Smooth muscle cell of the brain vasculature (primary cell): Measurements from ENCODE around the gene BTBD6.

ENCODE experiments used
- DNase-seq: peaks from one replicate; pipeline ENCODE4 v3.0.0-alpha.2; 2012; ENCODE audit warnings: low read depth, low spot score

The BTBD6 gene

GRCh38 chr14:105229099-105229655 is 19.2 kb upstream of the BTBD6 start:
- no peak for DNase-seq

DNA sequence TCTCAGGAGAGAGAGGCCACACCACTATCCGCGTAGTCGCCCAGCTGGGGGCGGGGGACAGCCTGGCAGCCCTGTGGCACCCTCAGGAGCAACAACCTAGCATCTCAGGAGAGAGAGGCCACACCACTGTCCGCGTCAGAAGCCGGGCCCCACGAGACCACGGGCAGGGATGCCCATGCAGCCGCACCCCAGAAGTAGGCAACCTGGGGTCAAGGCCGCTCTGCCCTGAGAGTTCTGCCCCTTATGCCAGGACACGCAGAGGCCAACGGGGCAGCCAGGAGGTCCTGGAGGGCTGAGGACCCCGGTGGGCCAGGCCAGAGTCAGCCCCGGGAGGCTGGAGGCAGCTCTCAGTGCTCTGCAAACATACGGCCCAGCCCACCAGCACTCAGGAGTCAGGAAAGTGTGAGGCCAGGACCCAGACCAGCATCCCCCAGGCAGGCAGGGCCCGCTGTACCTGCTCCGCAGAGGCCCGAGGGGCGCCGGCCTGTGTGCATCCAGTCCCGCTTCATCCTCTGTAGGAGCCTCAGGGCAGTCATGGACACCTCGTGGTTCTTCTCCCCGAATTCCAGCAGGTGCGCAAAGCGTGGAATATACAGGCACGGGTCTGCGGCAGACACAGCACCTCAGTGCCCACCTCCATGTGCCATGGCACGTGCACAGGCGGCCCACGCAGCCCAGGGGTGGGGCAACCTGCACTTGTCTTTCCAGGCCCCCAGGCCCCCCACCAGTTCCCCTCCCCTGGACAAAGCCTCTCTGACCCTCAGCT is 7.3 kb upstream of the BTBD6 start:
- DNase-seq: no peak

- DNase-seq: no peak
These were observed 6.7 kb upstream of the BTBD6 start for GRCh38 chr14:105241641-105242040.

GRCh38 chr14:105244334-105244733 is 4.0 kb upstream of the BTBD6 start:
- DNase-seq: no peak

GRCh38 chr14:105247026-105247425 is 1.3 kb upstream of the BTBD6 start:
- no peak for DNase-seq

DNA sequence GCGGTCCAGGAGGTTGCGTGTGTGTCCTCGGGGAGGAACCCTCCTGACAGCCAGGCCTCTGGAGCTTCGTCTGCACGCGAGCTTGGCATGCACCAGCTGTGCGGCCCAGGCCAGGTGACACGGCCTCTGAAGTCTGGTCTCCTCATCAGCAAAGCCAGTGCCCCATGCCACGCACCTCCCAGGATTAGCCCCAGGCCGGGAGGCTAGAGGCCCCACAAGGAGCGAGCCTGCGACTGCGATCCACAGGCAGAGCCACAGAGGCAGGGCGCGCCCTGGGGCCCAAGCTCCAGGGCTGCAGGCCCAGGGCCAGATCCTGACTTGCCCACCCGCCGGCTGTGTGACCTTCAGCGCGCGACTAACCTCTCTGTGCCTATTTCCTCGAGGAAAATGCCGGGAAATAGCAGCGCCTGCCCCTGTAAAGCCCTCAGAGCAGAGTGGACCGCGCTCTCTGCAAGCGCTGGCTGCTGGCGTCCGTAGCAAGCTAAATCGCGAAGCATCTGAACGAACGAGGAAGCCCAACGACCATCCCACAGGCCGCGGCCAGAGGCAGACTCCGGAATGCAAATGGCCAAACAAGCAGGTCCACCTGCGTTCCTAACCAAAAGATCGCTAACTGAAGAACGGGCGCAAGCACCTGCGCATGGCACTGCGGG is 492 bp upstream of the BTBD6 start:
- DNase-seq: no peak

GRCh38 chr14:105249182-105250007 is 1.1 kb downstream of the BTBD6 start:
- DNase-seq: no peak

- no peak for DNase-seq
These were observed 1.7 kb downstream of the BTBD6 start for GRCh38 chr14:105250008-105250366.

DNA sequence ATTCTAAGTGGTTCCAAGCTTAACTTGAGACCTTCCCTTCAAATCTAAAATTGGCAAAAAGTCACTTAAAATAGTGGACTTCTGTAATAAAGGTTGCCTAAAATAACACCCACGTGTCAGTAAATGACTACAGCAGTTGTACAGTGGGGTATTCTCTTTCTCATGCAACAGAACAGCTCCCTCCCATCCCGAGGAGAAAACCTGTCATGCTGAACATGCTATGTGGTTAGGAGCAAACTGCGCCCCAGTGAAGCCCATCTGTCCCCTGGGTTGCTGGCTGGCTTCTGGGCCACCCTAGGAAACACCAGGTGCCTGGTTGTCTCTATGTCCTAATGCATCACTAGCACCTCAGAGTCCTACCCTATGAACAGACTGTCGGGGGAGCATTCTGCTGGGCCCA is 2.7 kb downstream of the BTBD6 start:
- no peak for DNase-seq

DNA sequence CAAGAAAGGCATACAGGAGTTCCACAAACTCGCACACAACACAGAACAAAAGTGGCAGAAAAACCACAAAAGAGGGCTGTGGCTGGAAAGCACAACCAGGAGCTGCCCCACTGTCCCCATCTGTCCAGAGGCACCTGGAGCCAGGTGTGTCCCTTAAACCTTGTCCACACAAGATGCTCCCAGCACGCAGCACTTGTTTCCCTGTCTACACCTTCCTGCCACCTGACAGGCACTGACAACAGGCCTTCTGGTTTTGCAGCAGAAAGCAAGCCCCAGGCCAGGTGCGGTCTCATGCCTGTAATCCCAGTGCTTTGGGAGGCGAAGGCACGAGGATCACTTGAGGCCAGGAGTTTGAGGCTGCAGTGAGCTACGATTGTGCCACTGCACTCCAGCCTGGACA is 3.6 kb downstream of the BTBD6 start:
- DNase-seq: no peak

- DNase-seq: no peak
These were observed 4.4 kb downstream of the BTBD6 start for GRCh38 chr14:105252552-105253328.

DNA sequence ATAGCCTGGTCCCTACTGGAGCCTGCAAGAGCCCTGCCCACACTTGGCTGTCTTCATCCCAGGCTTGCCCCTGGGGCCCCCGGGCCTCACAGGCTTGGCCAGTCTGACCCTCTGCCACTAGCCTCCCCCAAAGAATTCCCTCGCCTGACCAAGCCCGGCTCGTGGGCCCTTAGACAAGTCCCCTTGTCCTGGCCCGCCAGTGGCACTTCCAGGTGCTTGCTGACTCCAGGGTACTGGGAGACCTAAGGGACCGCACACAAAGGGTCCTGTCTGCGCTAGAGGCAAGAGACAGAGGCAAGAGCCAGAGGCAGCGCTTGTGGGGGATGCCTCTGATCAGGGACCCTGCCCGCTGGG is 5.0 kb downstream of the BTBD6 start:
- DNase-seq: no peak

- DNase-seq: no peak
These were observed 6.7 kb downstream of the BTBD6 start for GRCh38 chr14:105255021-105255507.

GRCh38 chr14:105256292-105256960 is 8.1 kb downstream of the BTBD6 start:
- DNase-seq: no peak

DNA sequence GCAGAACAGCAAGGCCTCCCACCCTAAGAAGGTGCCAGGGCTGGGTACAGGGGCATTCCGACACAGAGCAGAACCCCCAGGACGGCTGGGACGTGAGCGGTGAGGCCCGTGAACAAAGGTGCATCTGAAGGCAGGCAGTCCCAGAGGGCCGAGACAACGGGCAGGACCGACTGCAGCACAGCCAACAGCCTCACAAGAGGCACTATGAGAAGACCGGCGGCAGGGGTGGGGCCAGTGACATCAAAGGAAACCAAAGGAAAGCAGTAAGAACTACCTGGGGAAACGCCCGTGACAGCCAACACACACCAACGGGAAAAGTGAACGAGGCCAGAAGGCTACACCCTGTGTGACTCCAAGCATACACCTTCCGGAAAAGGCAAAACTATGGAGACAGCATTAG is 9.1 kb downstream of the BTBD6 start:
- no peak for DNase-seq

- no peak for DNase-seq
These were observed 10.5 kb downstream of the BTBD6 start for GRCh38 chr14:105258846-105259245.

GRCh38 chr14:105260959-105261358 is 12.6 kb downstream of the BTBD6 start:
- no peak for DNase-seq

- DNase-seq: no peak
These were observed 13.4 kb downstream of the BTBD6 start for GRCh38 chr14:105261781-105262180.

GRCh38 chr14:105267820-105268548 is 19.7 kb downstream of the BTBD6 start:
- DNase-seq: no peak

DNA sequence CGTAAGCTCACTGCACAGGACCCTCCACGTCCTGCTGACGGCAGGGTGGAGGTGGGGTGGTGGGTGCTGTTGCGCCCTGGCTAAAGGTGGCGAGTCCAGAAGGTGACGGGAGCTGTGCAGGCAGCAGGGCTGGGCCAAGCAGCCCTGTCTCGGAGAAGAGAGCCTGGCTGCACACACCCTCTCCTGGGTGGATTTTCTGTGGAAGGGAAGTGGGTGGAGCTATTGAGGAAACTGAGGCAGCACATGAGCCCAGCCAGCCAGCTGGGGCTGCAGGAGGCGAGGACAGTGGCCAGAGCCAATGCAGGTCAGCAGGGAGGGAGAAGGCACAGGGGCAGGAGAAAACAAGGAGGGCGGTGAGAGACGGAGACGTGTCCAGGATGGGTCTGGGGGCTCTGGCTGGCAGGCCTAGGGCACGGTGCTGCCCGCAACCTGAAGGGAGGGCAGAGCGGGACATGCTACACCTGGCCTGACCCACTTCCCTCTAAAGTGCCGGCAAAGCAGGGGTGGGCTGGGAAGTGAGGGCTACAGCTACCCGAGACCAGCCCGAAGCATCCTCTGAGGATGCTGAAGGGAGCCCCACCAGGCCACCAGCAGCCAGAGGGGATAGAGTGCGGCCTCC is 20.5 kb downstream of the BTBD6 start:
- no peak for DNase-seq
